Measurements from ENCODE around the gene DOCK3.

GRCh38 chr3:50817756-50818529 is 143.2 kb downstream of the DOCK3 start:
- TF ChIP-seq CTCF (conservative IDR thresholded peaks at IDR 0.05; ENCODE audit: low read depth, low read length) (no peak), EZH2 (IDR thresholded peaks at IDR 0.05; ENCODE audit: borderline replicate concordance, low read depth, low read length, poor library complexity, severe bottlenecking) (no peak)
